HG02763 (cell line): ENCODE results near the gene RPP30.
"Not testable (repeated sequence)": the region's sequence is repeated elsewhere in the genome, so short reads cannot be mapped to it uniquely, and the experiment has no call there.

ENCODE experiments used
- ATAC-seq: cut with Tn5 transposase; IDR thresholded peaks from one replicate; pipeline ENCODE4 v1.9.1; 2021; ENCODE audit warnings: mild to moderate bottlenecking, moderate library complexity; ENCODE audit not compliant: unreplicated experiment

The RPP30 gene

DNA sequence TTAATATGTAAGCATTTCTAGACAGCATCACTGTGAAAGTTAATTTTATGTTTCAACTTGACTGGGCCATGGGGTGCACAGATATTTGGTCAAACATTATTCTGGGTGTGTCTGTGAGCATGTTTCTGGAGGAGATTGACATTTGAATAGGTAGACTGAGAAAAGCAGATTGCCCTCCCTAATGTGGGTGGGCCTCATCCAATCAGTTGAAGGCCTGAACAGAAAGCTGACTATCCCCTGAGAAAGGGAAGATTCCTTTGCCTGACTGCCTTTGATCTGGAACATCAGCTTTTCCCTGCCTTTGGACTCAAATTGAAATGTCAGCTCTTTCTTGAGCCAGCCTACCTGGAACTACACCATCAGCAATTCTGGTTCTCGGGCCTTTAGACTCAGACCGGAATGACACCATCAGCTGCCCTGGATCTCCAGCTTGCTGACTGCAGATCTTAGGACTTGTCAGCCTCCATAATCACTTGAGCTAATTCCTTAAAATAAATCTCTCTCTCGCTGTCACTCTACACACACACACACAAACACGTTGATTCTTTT lies 5.7 kb upstream of the RPP30 start:
- no peak for ATAC-seq

DNA sequence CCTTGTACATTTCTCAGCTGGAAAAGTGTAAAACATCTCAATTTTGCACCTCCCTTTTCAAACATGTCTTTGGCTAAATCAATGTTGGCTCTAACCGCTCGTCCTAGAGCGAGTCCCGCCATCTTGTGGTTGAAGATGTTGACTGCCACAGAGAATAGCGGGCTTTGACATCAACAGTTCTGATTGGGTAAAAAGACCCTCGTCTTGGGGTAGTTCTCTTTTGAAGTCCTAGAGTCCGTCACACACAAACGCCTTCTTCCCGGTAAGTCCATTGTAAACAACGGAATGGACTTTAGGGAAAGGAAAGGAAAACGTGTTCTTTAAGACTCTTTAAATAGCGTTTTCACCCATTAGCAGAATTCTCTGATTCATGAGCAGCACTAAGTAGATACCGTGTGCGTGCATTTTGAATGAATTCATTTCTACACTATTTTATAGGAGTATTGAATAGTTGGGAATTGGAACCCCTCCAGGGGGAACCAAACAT lies 452 bp upstream of the RPP30 start:
- ATAC-seq = peak; percentile 46

DNA sequence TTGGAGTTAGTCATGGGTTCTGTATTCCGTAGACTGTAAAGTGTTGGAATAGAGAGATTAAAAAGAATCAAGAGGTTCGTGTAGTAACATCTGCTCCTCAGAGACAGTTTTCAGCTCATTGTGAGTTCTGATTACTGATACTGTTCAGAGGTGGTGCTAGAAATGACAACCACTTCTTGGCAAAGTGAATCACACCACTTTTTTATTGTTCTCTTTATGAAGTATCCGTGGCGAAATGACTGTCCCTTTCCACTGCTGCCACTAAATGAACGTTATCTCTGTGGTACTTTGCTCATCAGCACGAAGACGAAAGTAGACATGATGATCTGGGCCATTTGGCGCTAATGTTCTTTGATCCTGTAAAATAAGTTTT lies 860 bp downstream of the RPP30 start:
- ATAC-seq = no peak

DNA sequence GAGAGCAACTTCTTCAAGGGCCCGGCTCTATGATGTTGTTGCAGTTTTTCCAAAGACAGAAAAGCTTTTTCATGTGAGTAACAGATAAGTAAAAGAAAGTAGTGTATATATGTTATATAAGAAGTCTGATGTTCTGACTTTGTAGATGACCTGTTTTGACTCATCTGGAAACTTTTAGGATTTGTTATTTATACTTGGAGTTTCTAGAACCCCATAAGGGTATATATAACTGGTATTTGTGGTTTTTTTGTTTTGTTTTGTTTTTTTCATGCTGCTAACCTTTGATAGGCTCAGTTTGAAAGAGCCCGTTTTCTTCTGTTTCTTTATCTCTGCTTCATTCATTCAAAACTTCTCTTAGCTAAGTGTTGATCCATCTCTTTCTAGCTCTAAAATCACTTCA lies 7.3 kb downstream of the RPP30 start:
- no peak for ATAC-seq

DNA sequence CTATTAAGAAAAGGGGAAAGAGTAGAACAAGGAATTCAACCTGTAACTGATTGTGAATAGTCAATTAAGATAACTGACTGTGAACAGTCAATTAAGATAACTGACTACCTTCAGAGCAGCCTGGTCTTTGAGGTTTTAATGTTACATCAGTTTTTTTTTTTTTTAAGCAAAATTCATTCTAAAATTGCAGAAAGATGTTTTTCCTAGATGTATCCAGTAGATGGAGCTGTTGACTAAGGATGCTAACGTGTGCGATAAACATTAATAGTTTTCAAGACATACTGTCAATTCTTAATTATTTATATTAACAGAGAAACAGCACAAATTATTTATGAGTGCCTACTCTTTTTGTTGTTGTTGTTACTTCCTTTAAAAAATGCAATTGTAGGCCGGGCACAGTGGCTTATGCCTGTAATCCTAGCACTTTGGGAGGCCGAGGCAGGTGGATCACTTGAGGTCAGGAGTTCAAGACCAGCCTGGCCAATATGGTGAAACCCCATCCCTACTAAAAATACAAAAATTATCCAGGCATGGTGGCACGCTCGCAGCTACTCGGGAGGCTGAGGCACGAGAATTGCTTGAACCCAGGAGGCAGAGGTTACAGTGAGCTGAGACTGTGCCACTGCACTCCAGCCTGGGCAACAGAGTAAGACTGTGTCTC lies 8.4 kb downstream of the RPP30 start:
- ATAC-seq = not testable (repeated sequence)

DNA sequence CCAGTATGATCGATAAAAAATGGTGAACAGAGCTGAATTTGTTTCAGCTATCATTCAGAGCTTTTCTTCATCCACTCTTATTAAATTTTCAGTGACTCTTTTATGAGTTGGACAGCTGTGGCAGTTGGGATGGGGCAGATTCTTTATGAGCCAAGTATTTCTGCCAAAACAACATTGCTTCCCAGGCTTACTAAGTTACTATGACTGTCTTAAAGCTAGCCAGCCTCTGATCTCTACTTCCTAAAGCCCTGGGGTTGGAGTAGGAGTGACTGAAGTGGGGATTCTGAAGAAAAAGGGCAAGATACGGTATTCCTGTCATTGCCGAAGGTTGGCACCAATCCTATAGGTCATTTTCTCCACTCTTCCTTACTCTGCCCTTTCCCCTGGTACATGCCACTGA lies 12.7 kb downstream of the RPP30 start:
- ATAC-seq = no peak

DNA sequence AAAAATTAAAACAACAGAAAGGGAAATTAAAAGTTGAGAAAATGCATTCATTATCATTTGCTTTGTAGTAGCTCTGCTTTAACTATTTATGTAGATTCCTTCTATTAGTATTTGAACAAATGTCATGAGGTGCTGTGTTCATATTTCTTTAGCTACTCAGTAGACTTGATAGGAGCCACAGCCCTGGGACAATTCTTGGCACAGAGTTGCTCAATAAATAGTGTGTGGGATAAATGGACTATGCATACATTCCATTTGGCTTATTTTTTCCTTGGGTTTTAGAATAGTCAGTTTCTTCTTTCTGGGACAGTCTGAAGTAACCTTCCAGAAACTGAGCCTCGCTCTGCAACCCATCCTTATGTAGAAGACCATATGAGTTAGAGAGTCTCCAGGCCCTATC lies 13.4 kb downstream of the RPP30 start:
- ATAC-seq = no peak

DNA sequence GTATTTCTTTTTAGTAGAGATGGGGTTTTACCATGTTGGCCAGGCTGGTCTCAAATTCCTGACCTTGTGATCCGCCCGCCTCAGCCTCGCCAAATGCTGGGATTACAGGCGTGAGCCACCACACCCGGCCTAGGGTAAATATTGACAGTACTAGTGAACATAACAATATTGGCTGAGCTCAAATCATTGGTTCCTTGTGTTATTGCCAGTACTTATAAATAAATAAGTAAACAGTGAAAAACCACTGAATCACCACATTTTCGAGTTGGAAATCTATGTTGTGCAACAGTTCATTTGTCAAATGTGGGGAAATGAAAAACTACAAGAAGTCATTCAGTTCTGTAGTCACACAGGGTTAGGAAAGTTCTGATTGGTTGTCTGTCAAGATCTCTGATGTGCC lies 15.8 kb downstream of the RPP30 start:
- no peak for ATAC-seq

DNA sequence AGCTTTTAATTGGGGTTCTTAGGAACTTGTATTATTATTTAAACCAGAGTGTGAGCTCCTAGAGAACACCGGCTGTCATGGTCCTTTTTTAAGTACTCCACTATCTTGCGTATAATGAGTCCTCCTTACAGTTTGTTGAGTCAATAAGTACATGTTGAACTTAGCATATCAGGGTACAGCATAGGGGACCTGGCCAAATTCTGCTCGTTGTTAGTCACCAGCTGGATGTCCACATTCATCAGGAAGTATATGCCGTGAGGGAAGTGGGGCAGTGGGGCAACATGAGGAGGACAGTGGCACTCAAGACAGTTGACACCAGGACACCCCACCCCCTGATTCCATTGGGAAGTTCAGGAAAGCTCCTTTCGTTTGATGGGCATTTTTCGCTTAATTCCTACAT lies 16.6 kb downstream of the RPP30 start:
- ATAC-seq = no peak

DNA sequence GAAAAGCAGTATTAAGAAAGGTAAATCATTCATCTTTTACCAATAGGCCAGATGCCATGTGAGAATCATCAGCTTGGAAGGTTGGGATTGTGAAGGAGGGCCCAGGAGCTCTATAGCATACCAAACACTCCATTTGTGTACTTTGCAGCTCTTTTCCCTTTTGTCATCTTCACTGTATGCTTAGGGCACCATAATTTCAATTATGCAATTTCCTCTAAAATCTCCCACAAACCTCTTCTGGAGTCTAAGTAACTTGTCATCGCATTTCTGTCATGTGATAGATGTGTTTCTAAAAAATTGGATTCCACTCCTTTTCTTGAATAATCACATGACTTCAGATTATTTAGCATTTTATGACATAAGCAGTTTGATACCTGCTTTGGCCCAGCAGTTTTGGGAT lies 17.9 kb downstream of the RPP30 start:
- ATAC-seq = no peak

DNA sequence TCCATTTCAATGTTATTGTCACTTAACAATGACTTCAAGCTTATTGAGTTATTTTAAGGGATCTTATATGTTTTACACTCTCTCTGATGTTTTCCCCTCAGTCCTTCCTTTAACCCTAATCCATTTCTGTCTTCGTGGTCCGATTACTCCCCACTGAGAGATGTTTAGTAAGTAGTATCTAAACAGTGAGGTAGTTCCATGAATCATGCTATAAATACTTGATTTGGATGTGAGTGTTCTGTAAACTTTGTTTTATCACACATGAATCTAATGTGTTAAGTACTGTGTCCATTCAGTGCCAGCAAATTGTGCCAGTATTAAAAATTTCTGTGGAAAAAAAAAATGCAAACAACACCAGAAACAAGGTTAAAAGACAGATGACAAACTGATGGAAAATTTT lies 18.6 kb downstream of the RPP30 start:
- no peak for ATAC-seq

DNA sequence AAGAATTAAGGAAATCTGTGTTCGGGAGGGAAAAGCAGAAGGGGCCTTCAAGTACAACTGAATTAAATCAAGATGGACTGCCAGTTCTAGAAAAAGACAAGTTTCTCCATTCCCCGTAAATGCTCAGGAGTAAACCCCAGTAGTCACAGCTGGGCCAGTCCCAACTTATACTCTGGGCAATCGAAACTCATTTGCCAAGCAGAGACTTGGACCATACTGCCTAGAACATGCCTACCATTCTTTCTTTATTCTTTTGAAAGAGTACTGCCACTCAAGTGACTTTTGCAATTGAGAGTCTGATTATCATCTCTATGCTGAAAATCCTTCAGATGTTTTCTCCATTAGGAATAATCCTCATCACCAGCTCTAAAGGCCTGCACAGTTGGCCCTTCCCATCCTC lies 21.4 kb downstream of the RPP30 start:
- ATAC-seq = no peak

DNA sequence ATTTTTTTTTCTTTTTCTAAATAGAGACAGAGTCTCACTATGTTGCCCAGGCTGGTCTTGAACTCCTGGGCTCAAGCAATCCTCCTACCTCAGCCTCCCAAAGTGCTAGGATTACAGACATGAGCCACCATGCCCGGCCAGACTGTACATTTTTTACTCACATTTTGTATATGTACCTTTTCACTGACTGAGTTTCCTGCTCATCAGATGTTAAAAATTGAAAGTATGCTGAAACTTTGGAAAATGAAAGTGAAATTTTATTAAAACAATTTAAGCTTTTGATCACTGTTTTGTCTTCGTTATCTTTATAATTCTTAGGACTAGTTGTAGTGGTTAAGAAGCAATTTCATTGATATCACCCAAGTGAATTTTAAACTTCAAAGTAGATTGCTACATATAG lies 25.1 kb downstream of the RPP30 start:
- ATAC-seq = not testable (repeated sequence)

DNA sequence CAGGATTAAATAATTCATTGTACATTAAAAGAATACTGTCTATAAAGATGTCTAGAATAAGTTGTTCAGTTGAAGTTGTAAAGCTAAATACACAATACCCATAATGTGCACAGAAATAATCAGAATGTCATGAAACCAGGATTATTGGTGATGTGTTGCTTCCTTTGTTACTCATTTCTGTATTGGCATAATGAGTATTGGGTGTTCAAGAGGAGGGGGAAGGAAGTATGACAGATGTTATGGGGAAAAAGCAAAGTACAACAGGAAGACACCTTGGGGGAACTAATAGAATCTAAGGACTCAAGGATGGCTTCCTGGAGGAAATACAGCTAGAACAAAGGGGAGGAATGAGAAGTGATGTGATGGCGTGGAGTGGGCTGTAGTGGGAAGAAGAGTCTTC lies 34.2 kb downstream of the RPP30 start:
- ATAC-seq = no peak

DNA sequence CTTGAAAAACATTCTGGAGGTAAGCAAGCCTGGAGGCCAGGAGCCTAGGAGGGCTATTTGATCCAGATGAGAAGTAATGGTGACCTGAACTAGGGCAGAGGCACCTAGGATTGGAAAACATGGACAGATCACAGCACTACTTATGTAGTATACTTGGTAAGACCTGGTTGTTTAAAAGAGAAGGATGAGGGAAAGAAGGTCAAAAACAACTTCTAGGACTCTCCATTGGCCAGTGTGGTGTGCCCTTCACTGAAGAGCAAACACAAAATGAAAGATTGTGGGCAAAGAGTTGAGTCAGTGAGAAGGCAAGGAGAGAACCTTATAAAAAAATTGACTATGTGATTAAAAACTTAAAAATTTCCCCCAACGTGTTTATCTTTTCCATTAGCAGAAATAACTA lies 34.8 kb downstream of the RPP30 start:
- ATAC-seq = no peak

DNA sequence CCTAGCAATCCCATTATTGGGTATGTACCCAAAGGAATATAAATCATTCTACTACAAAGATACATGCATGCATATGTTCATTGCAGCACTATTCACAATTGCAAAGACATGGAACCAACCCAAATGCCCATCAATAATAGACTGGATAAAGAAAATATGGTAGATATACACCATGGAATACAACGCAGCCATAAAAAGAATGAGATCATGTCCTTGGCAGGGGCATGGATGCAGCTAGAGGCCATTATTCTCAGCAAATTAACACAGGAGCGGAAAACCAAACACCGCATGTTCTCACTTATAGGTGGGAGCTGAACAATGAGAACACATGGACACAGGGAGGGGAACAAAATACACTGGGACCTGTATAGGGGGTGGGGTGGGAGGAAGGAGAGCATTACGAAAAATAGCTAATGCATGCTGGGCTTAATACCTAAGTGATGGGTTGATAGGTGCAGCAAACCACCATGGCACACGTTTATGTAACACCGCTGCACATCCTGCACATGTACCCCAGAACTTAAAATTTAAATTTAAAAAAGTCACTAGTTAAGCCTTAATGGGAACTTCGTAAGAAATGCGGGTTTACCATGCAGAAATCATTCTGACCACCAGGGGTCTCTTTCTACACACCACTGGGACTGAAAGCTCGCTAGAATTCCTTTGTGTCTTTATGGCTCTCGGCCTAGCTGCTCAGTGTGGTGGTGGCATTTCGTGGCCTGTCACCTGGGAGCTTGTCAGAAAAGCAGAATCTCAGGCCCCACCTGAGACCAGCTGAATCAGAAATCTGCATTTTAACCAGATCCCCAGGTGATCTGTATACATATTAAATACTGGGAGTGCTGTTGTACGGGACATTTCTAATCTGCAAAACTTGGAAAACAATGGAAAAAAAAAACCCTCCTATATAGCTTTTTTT lies 39.6 kb downstream of the RPP30 start:
- ATAC-seq = peak; percentile 72

DNA sequence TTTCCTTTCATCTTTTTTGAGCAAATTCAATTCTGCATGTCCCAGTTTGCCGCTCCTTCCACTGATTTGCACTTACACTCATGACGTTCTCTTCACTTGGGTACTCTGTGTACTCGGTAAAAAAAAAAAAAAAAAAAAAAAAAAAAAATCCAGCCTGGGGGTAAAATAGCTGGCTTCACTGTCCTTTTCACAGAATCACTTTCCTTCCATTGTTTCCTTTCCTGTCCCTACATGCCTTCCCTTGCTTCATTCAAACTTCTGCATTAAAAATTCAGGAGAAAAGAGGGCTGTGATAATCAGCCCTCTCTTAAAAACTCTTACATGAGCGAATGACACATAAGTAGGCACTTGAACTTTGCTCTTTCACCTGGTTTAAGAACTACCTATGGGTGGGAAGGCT lies 40.4 kb downstream of the RPP30 start:
- no peak for ATAC-seq

DNA sequence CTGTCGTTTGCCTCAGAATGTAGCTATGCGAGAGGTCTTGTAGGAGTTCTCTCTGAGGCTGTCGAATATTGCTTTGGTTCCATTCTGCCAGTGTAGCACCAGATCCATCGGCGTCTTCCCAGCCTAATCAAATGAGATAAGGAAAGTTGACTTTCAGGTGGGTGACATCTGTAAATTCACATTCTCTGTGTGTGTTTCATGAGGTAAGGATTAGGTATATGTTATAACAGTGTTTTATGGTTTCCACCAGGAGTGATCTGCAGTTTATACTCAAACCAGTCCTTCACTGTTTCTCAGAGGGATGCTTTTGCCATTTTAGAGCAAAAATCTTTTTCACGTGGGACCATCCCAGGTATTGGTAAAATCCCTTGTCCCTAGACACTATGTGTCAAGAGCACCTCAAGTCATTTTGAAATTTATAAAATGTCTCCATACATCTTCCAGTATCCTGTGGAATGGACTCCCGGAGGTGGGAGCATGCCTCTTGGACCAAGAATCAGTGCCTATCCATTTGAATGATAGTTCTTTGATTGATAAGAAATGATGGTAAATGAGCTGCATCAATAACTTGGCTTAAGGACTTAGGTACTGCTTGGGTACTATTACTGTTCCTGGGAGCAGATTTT lies 41.2 kb downstream of the RPP30 start:
- ATAC-seq = no peak

DNA sequence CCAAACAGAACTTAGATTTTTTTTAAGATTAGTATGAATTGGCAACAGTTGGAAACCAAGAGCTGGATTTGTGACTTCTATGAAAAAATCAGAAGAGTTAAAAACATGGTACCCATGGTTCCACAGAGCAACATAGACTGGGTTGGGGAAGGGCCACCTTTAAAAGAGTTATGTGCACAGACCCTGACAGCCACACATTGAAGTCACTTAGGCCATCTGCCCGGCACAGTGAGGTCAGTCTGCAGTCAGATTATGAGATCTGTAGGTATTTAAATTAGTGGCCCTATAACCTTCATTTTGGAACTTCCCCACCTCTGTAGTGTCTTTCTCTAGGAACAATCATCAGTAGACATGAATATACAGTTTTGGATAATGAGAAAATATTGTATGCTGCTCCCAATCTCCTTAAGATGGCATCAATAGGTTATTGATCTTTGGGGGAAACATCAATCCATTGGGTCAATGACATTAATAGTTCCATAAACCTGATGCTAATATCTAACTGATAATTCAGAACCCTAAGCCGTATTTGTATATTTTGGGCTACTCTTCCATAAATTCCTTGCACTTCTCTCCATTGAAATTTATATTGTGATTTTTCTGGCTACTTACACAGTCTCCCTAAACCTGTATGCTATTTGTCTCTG lies 42.1 kb downstream of the RPP30 start:
- ATAC-seq = no peak

DNA sequence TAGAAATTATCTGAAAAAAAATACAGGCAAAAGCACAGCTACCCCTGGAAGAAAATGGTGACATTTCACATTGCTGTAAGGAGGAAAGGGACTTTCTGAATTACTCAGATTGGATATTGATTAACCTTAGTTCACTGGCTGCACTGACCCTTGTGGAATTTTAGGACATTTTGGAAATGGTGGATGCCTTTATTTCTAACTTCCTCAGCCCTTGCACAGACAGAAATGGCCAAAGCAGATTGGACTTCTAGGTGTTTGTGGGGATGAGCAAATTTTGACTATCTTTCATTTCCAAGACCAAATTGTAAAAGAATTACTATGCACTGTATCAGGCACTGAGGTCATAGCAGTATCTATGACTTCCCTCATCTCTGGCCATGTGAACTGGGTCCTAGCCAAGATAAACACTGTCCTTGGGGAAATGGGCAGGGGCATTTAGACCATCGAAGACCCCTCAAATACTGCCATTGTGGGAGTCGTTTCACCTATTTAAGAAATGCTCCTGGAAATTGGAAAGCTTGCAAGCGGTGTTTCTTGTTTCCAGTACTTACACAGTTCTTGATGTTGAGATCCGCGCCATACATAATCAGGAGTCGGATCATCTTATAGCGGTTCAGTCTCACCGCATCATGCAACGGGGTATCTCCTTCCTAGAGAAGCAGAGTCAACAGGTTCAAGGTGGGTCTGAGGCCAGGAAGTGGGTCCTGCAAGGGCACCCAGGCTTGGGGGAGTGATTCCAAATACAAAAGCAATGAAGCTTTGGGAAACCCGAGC lies 43.4 kb downstream of the RPP30 start:
- ATAC-seq = no peak

DNA sequence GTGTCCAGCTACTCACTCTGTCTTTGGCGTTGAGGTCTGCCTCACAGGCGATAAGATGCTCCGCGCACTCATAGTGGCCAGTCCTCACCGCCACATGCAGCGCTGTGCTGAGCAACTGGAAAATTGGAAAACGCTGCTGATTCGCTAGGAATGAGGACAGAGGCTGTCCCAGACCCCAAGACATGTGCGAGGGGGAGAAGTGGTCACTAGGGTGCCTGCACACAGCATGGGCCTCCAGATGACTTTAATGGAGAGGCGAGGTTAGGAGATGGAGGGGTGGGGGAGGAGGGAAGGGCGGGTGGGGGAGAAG lies 43.9 kb downstream of the RPP30 start:
- no peak for ATAC-seq
